ENCODE results near the gene HOXD3.

HOXD3 gene

GRCh38 chr2:176181551-176181950 lies 24.4 kb downstream of the HOXD3 start:
- DNase-seq: no peak

GRCh38 chr2:176182671-176183070 lies 25.6 kb downstream of the HOXD3 start:
- no peak for DNase-seq

GRCh38 chr2:176184749-176185148 lies 27.6 kb downstream of the HOXD3 start:
- no peak for DNase-seq

GRCh38 chr2:176186024-176186423 lies 28.9 kb downstream of the HOXD3 start:
- DNase-seq: no peak

- peak in 1 of 2 experiments; percentile 63 for DNase-seq
These were observed 30.2 kb downstream of the HOXD3 start for GRCh38 chr2:176187200-176187898.

GRCh38 chr2:176187899-176188773 lies 31.0 kb downstream of the HOXD3 start, which contains the start of gene HOXD1:
TSS of gene HOXD1 (plus strand) at chr2:176188668. CDS start at chr2:176188802, 134 bp downstream.
- DNase-seq: peak; percentile 26 to 67

- peak in 1 of 2 experiments; percentile 46 for DNase-seq
These were observed 31.9 kb downstream of the HOXD3 start for GRCh38 chr2:176188774-176189680.

GRCh38 chr2:176189681-176190641 lies 32.9 kb downstream of the HOXD3 start:
- no peak for DNase-seq

- no peak for DNase-seq
These were observed 35.2 kb downstream of the HOXD3 start for GRCh38 chr2:176192351-176192750.

- DNase-seq: no peak
These were observed 35.9 kb downstream of the HOXD3 start for GRCh38 chr2:176193048-176193447.

GRCh38 chr2:176199902-176200301 lies 42.8 kb downstream of the HOXD3 start:
- no peak for DNase-seq

GRCh38 chr2:176200971-176201370 lies 43.9 kb downstream of the HOXD3 start:
- DNase-seq: no peak

GRCh38 chr2:176202491-176202890 lies 45.4 kb downstream of the HOXD3 start:
- DNase-seq: no peak

- no peak for DNase-seq
These were observed 48.0 kb downstream of the HOXD3 start for GRCh38 chr2:176205126-176205525.

- DNase-seq: no peak
These were observed 49.0 kb downstream of the HOXD3 start for GRCh38 chr2:176206136-176206535.

- peak; percentile 19 to 52 for DNase-seq
These were observed 49.6 kb downstream of the HOXD3 start for GRCh38 chr2:176206682-176207081.

GRCh38 chr2:176211110-176211509 lies 54.0 kb downstream of the HOXD3 start:
- no peak for DNase-seq

- no peak for DNase-seq
These were observed 55.2 kb downstream of the HOXD3 start for GRCh38 chr2:176212276-176212675.

GRCh38 chr2:176213406-176213805 lies 56.3 kb downstream of the HOXD3 start:
- no peak for DNase-seq
